Mucosa of gallbladder (tissue), 1 donor: ENCODE results near the gene CARD9. TPM values are rescaled to one million over a fixed set of nuclear protein-coding genes. Genes with fewer than 3 reads are reported as not detected.
A peak's percentile ranks its signal among the peaks of the same experiment; 100 is the strongest.

Experiments
- DNase-seq: peaks from one replicate; pipeline ENCODE4 v3.0.0-alpha.2; 2020; ENCODE audit warnings: low spot score
- total RNA-seq: library from RNA; stranded (reverse); gene quantifications from one replicate; pipeline ENCODE4 v1.2.1, GENCODE V29; 2021
- donor health status: DM: no; HTN: no; CAD: no.

Gene CARD9
- total RNA-seq, 1 donor from 2014 or later, result 8.2 TPM

DNA sequence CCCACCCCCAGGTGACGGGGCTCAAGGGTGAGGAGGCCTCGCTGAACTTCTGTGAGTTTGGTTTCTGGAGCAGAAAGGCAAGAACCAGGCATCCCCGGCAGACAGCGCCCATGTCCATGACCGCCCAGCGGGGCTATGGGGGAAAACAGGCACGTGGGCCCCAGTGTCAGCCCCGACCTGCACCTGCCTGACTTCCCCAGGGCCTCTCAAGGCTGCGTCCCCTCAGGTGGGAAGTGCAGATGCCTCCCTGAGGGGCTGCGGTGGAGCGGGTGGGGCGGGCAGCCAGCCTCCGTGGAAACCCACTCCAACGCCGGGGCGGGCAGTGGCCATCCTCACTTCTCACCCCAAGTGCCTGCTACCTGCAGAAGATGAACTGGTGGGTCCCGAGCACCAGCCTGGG is 6.9 kb upstream of the CARD9 start:
- DNase-seq, result no peak

DNA sequence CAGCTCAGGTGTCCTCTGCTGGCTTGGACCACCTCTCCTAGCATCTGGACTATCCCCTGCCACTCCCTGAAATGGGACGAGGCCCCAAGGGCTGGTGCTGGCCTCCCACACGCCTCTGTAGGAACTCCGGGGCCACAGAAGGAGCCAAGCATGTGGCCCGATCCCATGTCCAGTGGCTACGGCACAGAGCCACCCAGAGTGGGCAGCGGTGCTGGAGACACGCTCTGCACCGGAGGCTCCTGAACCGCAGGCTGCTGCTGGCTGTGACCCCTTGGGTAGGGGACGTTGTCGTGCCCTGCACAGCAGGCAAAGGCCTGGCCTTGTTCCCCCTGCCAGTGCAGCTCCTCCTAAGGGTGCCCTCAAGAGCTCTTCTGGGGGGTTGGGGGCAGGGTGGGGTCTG is 6.4 kb upstream of the CARD9 start:
- no peak for DNase-seq

DNA sequence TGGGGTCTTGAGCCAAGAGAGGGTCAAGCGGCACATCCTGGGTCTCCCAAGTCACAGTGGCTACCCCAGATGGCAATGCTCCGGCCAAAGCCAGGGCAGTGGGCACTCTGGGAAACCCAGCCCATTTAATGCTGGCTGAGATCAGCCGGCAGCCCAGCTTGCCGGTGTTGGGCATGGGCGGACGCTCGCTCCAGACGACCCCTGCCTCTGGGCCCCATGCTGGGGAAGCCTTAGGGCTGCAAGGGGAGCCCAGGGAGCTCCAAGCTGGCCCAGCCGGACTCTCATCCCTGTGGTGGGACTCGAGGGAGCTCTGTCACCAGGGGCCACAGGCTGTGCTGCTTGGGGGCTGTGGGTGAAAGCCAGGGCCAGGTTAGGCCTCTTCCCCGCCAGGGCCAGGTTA is 5.9 kb upstream of the CARD9 start:
- no peak for DNase-seq

DNA sequence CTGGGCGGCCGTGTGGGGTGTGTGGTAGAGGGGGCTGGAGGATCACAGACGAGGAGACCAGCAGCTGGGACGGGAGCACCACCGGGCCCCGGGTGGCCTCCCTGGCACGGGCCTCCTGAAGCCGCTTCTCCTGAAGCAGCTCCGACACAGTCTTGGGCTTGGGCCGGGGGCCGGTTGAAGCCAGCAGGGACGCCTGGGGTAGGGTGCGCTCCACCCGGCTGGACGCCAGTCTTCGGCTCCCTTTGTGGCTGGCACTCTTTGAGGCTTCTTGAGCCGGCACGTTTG is 5.5 kb upstream of the CARD9 start:
- DNase-seq, result no peak

DNA sequence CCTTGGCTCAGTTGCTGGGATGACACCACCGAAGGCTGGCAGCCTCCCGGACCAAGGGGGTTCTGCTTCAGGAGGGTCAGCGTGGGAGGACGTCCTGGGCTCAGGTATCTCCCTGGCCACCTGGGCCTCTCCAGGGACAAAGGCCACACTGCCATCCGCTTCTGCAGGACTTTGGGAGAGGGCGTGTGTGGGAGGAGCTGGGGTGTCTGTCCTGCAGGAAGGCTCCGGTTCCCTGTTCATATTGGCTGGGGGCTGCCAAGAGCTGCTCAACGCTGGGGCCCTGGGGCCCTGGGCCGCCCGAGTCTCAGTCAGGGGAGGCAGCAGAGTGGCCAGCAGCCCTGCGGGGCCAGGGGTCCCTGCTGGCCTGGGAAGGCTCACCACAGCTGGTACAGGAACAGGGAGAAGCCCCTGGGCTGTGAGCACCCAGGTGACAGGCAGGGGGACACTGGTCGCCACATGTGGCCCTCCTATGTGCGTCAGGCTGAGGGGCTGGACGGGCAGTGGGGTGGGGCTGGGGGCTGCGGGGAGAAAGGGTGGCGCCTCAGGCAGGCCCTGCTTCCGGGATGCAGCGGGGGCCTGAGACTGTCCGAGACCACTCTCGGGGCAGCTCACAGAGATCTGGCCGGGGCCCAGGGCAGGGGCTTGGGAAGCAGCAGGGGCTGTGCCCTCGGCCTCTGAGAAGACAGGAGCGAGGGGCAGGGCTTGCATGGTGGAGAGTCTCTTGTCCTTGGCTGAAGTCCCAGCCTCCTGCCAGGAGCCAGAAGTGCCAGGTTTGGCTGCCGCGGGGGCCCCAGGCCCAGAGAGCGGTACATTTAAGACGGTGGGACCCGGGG is 4.9 kb upstream of the CARD9 start:
- no peak for DNase-seq

DNA sequence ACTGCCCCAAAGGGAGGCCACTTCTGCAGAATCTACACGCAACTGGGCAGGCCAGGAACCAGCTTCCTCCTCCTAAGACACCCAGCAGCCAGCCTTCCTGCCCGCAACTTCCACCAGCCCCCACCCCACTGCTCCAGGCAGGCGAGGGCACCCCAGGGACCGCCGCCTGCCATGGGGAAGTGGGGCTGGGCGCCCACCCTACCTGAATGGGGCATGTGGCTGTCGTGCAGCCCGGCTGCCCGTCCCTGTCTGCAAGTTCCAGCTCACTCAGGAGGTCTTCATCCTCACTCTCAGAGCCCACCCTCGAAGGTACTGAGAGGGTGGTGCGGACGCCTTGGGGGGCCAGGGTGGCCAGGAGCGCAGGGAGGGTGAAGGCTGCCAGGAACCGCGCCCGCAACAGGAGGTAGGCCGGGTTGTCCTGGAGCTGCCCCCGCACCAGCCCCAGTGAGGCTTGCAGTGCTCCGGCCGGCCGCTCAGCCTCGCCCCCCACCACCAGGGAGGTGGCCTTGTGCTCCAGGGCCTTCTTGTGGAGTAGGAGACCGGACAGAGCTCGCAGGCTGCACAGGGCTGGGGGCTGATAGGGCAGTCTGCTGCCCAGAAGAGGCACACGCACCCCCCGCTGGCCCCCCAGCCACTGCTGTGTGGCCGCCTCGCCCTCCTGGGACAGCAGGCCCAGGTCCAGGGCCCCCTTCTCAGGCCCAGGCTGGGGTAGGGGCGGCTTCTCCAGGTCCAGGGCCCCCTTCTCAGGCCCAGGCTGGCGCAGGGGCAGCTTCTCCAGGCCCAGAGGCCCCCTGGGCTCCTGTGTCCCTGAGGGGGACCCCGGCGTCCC is 4.1 kb upstream of the CARD9 start:
- no peak for DNase-seq

DNA sequence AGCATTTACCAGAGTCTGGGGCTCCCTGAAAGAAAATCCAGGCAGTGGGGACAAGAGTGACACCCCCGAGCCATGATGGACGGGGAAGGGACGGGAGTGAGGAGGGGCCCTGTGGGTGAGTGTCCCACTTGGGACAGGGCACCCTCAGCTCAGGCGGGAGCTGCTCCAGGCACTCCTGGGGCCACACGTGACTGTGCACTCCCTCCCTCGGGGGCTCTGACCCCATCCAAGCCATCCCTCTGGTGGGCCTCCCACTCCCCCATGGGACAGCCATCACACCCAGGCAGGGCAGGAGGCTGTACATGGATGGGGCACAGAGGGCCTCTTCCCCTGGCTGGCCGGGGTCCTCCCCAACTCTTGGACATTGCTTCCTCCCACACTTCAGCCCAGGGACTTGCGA is 3.0 kb upstream of the CARD9 start:
- no peak for DNase-seq

DNA sequence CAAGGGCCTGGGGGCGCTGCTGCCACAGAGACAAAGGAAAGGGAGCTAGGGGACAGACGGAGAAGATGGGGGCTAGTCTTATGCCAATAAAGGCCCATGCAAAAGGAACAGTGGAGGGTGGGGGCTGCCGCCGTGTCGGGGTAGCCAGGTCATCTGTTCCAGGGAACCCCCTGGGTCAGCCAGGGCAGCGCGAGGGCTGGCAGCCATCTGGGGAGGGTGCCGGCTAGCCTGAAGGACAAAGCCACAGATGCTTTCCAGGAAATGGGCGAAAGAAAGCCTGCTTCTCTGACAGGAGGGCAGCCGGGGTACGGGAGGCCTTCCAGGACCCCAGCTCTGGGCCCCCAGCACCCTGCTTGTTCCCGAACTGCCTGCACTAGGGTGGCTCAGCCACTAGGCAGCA is 1.6 kb upstream of the CARD9 start:
- DNase-seq, result no peak

DNA sequence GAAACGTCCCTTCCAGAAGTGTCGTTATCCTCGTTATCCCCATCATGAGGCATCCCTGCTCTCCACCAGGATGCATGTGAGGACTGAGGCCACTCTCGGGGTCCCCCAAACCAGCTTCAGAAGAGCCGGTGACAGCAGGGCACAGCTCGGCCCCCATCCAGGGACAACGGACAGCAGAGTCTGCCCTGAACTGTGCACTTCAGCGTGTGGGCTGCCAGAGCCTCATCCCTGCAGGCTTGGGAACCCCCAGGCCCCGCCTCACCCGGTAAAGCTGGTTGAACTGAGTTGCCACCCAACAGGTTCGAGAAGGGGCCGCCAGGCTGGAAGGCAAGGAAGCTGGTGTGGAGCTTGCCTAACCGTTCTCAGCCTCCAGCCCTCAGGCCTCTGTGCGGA is 710 bp upstream of the CARD9 start:
- DNase-seq, result no peak

DNA sequence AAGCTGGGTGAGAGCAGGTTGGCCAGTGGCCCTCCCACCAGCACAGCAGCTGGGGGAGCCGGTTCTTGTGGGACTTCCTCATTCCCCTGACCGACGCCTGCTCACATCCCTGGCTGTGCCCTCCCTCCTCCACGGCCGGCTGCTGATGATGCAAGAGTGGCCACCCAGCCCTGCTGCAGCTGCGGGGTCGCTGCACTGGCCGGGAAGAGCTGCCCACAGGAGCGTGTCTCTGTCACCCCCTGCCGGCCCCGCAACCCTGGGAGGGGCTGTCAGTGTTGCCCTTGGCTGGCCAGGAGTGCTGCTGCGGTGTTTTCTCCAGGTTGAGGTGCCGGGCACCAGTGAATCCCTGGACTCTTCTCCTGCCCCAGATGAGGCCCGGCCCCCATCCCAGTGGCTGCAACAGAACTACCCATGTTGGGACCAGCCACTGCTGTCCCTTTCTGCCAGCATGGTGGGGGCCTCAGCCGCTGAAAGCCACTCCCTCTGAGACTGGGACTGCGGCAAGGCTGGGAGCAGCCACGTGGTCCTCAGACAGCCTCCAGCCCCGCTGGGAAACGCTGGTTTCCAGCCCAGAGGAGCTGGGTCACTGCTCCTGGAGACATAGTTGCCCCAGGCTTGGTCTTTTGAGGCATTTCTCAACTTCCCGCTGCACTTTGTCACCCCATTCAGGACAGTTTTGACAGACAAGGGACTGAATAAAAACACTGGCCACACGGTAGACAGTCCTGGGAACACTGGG is 739 bp downstream of the CARD9 start:
- peak; percentile 67 for DNase-seq

DNA sequence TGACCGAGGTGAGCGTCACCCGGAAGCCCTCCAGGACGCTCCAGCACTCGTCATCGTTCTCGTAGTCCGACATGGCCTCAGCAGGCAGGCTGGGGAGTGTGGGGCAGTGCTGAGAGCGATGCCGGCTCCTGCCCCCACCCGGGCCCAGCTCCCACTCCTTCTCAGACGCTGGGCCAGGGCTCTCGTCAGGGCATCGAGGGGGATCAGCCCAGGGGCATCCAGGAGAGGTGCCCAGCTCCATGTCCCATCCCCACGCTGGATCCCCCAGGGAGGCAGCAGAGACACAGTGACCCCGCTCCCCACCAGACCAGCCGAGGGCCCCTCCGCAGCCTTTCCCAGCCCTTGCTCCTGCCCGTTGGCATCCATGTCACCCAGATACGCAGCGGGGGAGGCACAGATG is 1.5 kb downstream of the CARD9 start:
- no peak for DNase-seq

DNA sequence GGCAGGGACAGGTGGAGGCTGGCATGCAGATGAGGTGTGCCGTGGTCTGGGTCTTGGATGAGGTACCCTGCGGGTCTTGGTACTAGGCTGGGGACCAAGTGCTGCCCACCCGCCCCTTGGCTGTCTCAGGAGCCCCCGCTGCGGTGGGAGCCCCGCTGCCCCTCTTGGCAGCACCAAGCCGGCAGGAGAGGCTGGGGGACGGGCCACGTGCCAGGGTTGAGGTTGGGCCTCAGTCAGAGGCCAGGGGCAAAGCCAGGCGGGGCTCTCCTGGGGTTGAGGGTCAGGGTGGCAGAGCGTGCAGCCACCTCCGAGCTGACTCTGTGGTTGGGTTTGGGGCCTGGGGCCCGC is 2.0 kb downstream of the CARD9 start:
- DNase-seq, result no peak

DNA sequence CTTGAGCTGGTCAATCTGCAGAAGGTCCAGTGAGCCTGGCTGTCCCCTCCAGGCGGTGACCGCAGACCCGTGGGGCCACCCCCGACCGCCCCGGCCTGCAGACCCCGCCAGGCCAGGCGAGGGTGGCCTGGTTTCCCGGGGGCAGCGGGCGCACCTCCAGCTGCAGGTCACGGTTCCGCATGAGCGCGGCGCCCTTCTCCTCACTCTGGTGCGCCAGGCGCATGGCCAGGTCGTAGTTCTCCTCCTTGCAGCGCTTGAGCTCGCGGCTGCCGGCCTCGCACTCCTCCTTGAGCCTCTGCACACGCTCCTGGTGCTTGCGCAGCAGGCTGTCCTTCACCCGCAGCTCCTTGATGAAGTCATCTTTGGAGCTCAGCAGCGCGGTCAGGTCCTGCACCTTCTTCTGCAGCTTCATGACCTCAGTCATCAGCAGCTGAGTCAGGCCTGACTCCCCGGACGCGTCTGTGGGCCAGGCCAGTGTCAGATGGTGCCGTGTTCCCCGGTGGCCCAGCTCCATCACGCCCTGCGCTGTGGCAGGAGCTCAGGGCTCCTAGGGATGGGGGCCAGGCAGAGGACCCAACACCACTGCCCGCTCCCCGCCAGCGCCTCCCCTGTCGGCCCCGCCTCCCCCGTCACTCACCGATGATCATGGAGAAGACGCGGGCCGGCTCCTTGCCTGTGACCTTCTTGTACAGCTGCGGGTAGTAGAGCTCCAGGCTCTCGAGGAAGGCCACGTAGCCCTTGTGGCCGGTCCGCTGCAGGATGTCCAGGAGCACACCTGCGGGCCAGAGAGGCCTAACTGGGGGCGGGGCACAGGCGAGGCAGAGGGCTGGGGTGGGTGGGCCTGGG is 2.6 kb downstream of the CARD9 start:
- DNase-seq, result no peak

DNA sequence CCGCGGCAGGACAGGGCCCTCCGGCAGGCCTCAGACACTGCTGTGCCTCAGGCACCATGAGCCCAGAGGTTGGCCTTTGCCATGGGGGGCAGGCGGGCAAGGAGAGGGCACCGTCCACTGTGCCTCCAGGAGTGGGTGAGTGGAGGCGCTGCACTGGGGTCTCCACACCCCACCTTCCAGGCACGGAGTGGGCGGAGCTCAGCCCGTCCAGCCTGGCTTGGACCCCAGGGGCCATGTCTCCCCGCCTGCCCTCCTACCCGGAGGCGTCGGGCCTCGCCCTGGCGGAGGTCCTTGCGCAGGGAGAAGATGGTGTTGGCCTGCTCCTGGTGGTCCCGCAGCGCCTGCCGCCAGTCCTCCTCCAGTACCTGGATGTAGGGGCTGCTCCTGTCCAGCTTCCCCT is 3.4 kb downstream of the CARD9 start:
- no peak for DNase-seq

DNA sequence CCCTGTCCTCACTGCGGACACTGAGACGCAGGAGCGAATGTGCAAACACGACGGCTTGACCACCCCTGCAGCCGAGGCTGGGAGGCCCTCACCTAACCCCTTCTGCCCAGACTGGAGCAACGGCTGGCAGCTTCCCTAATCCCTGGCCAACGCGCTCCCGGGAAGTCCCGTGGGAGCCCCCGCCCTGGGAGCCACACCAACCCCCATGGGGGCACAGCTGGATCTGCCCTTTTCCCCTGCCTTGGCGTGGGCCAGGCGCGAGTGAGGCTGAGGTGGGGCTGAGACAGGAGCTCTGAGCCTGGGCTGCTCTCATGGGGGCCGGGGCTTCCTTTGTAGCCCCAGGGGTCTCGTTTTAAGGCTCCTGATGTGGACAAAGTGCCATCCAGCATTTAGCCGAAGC is 5.3 kb downstream of the CARD9 start:
- no peak for DNase-seq

DNA sequence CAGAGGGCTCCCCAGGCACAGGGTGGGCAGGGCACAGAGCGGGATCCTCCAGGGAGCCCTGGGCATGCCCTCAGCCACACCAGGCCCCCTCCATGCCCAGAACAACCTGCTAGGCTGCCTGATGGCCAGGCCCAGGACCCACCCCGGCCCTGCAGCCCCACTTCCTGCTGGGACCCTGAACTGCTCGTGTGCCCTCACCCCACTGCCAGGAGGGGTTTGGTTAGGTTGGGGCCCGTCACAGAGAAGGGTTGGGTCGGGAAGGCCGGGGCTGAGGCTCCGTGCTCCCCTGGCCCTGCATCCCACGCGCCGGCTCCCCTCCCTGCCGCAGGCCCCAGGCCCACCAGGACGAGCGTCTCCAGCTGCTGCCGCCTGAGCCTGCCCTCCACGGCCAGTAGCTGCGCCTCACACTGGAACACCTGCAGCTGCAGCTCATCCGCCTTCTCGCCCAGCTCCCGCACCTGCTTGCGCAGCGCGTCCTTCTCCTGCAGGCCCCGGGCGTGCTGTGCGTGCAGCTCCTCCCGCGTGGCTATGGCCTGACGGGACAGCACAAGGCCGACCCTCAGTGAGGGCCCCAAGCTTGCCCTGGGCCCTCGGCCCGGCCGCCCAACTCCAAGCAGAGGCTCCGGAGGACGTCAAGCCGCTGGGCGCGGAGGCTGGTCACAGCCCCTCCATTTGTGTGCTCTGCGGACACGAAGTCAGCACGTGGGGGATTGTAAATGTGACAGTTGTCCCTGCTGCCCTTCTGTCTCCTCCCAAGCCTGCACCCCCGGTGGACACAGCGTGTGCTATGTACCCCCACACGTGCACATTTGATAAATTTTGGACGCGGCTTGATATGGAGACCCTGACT is 5.9 kb downstream of the CARD9 start:
- no peak for DNase-seq

DNA sequence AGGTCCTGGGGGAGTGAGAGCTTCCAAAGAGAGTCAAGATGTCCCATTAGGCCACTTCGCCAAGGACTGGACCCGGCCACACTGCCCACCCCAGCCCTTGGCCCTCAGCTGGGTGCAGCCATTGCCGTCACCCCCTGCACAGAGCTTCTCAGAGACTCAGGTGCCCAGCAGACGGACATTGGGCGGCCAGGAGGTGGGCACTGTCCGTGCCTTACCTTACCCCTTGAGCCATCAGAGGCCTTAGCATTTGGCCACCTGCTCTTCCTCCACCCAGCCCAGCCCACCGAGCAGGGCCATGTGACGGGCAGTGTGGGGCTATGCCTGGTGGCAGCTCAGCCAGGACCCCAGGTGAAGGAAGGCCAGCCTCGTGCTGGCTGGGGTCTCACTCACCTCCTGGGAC is 6.6 kb downstream of the CARD9 start:
- no peak for DNase-seq

DNA sequence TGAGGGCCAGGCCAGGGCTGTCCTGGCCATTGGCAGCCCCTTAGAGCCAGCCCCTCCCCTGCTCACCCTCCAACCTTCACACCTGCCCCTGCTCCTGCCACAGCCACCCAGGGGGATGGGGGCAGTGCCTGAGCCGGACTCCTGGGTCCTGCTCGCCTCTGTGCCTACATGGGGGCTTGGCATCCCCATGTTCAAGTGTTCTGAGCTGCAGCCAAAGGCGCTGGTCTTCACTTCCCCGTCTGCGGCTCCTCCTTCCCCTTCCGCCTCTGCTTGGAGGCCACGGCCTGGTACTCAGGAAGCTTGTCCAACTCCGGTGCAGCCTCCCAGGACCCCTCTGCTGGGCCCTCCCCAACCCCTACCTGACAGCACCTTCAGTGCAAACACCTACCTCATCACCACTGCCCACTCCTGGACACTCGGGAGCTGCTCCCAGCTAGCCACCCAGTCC is 7.7 kb downstream of the CARD9 start:
- no peak for DNase-seq

DNA sequence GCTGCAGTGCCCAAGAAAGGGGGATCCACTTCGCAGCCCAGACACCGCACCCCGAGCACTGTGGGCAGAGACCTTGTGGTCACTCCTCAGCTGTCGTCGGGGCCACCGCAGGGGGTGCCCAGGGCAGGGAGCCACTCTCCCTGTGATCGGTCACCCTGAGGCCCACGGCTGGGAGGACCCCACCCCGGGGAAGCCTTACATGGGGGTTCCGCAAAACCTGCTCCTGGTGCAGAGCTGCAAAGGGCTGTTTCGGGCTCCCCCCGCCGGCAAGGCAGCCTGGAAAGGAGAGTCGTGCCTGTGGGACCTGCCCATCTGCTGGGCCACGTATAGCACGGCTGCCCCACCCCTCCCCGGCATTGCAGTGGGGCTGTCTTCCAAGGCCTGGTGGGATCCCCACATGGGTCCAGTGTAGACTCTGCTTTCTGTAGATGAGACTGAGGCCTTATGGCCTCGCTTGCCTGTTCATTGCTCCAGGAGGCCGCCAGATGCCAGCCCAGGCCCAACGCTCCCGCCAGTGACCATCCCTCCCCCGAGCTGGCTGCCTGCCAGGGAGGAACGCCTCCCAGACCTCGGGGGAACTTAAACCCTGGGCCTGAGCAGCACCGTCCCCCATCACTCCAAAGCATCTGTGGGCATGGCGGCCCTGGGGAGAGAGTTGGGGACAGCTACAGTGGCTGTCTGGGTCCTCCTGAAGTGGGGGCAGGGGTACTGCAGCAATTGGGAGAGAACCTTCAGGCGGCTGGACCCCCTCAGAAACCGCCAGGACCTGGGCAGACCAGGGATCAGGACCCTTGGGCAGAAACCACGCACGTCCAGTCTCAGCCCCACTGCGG is 8.3 kb downstream of the CARD9 start:
- no peak for DNase-seq
